Glutamatergic neuron (in vitro differentiated cells): ENCODE results near the gene FAM163B. TPM values are rescaled to one million over a fixed set of nuclear protein-coding genes. Genes with fewer than 3 reads are reported as not detected.

Source experiments
- DNase-seq: peaks from one replicate; pipeline ENCODE4 v3.0.0; 2022
- H3K27ac Mint-ChIP-seq: one replicate; pipeline ENCODE4 v1.8.0; 2020; ENCODE audit warnings: mild to moderate bottlenecking, mixed read lengths, inconsistent platforms; ENCODE audit not compliant: unreplicated experiment
- H3K27me3 Mint-ChIP-seq: one replicate; pipeline ENCODE4 v1.8.0; 2020; ENCODE audit warnings: mild to moderate bottlenecking, moderate library complexity, mixed read lengths, inconsistent platforms; ENCODE audit not compliant: unreplicated experiment
- H3K36me3 Mint-ChIP-seq: one replicate; pipeline ENCODE4 v1.8.0; 2020; ENCODE audit warnings: mild to moderate bottlenecking, mixed read lengths, inconsistent platforms; ENCODE audit not compliant: unreplicated experiment
- H3K4me1 Mint-ChIP-seq: one replicate; pipeline ENCODE4 v1.8.0; 2020; ENCODE audit warnings: mild to moderate bottlenecking, low read depth, mixed read lengths, inconsistent platforms; ENCODE audit not compliant: unreplicated experiment
- H3K4me3 Mint-ChIP-seq: one replicate; pipeline ENCODE4 v1.8.0; 2020; ENCODE audit warnings: mild to moderate bottlenecking, mixed read lengths, inconsistent platforms; ENCODE audit not compliant: unreplicated experiment
- H3K9me3 Mint-ChIP-seq: one replicate; pipeline ENCODE4 v1.8.0; 2020; ENCODE audit warnings: mild to moderate bottlenecking, moderate library complexity, mixed read lengths, inconsistent platforms; ENCODE audit not compliant: unreplicated experiment
- total RNA-seq: library from RNA; stranded (reverse); fragmentation: NEBNext Ultra II Directional; extraction: Animal tissue kit (Norgen Biotek cat#: 25700); gene quantifications from one replicate; pipeline ENCODE4 v1.2.1, GENCODE V29; 2021; ENCODE audit not compliant: unreplicated experiment
- TF ChIP-seq, protein P1 (sequence below): fragments of 200-600 bp; sonication (generic); IDR thresholded peaks from one replicate; pipeline ENCODE4 v1.5.0; 2021; ENCODE audit not compliant: partially characterized antibody, unreplicated experiment

FAM163B gene
- total RNA-seq, 1 donor from 2014 or later, result 0.51 TPM

DNA sequence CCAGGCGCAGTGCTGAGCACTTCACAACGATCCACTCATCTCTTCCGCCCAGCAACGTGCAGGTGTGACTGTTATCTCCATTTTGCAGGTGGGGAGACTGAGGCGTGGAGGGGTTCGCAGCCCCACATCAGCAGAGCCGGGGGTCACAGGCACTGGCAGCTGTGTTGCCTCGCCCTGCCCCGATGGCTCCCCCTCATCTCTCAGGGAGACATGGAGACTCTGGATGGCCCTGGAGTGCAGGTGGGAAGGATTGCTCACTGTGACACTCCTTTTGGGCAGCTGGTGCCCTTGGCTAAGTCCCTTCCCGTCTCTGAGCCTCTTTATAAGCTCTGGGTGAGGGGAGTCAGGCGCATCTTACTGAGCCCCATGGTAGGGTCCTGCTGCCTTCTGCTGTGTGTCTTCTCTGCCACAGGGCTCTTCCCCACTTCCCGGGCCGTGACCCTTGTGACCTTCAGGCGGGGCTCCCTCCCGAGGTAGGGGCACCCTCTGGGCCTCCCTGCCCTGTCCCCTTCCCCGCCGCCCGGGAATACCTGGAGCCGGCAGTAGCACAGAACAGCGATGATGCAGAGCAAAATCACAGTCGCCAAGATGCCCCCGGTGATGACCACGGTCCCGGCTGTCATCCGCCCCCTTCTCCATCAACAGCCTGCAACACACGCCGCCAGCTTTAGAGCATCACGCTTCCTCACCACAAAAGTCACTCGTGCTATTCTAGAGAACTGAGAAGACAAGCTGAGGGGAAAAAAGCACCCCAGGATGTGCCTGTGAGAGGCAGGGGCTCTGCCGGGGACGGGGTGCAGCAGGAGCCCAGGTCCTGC, 29.4 kb downstream of the FAM163B start:
- H3K36me3 Mint-ChIP-seq, result no peaks in the 10 kb centered on the region
- no peak for DNase-seq
- peaks cover 27% of the 10 kb centered on the region for H3K4me1 Mint-ChIP-seq
- H3K9me3 Mint-ChIP-seq, result peaks cover 4% of the 10 kb centered on the region
- TF ChIP-seq, protein P1, sequence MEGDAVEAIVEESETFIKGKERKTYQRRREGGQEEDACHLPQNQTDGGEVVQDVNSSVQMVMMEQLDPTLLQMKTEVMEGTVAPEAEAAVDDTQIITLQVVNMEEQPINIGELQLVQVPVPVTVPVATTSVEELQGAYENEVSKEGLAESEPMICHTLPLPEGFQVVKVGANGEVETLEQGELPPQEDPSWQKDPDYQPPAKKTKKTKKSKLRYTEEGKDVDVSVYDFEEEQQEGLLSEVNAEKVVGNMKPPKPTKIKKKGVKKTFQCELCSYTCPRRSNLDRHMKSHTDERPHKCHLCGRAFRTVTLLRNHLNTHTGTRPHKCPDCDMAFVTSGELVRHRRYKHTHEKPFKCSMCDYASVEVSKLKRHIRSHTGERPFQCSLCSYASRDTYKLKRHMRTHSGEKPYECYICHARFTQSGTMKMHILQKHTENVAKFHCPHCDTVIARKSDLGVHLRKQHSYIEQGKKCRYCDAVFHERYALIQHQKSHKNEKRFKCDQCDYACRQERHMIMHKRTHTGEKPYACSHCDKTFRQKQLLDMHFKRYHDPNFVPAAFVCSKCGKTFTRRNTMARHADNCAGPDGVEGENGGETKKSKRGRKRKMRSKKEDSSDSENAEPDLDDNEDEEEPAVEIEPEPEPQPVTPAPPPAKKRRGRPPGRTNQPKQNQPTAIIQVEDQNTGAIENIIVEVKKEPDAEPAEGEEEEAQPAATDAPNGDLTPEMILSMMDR, result no peak
- H3K4me3 Mint-ChIP-seq, result no peak overlapping the region
- peaks cover 11% of the 10 kb centered on the region for H3K27me3 Mint-ChIP-seq
- no peak overlapping the region for H3K27ac Mint-ChIP-seq

DNA sequence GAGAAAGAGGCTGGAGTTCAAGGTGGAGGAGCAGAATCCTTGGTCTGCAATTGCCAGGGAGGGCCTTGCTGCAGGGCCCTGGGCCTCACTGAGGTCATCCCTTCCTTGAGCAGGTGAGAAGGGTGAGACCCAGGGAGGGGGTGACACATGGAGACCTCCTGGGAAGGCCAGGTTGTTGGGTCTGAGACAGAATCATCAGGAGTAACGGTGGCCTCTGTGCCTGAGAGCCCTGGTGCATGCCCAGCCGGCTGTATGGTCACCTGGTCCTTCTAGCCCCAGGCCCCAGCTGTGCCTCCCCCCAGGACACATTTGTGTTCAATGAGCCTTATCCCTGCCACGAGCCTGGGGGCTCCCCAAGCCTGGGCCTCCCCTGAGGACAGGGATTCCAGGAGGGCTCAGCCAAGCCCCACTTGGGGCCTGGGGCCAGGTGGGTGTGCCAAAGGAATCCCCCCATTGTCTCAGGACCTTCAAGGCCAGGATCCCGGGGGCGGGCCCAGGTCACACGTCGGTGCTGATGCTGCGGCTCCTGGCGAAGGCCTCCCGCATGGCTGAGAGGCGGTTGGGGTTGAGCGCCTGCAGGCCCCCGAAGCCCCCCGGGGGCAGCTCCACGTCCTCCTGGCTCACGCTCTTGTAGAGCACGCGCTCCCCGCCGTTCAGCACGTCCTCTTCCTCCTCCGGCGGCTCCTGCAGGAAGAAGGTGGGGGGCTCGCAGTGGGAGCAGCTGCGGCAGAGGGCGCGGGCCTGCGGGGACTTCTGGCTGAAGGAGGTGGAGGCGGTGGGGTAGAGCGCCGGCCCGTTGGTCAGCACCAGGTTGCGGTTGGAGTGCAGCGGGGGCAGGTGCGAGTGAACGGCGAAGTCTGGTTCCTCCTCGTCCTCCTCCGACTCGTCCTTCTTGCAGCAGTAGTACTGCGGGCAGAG, 30.4 kb downstream of the FAM163B start:
- peaks cover 23% of the 10 kb centered on the region for H3K4me1 Mint-ChIP-seq
- no peak overlapping the region for H3K4me3 Mint-ChIP-seq
- H3K27me3 Mint-ChIP-seq, result peaks cover 11% of the 10 kb centered on the region
- TF ChIP-seq, protein P1, result no peak
- no peak overlapping the region for H3K27ac Mint-ChIP-seq
- no peaks in the 10 kb centered on the region for H3K36me3 Mint-ChIP-seq
- peaks cover 4% of the 10 kb centered on the region for H3K9me3 Mint-ChIP-seq
- no peak for DNase-seq

DNA sequence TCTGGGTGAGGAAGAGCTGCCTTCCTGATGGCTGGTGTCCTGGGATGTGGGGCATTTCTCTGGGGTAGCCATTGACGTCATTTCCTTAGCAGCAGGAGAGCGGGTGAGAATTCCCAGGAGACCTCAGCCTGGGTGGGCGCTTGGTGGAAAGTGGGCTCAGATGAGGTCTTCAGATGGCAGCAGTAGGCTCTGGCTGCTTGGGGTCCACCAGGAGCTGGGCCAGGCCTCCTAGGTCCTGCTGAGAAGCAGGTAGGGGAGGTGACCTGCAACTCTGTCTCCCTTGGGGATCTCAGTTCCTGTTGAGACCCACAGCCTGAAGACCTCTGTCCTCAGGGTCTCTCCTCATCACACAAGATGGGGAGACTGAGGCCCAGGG, 31.5 kb downstream of the FAM163B start:
- Mint-ChIP-seq H3K4me3 (no peak overlapping the region), H3K4me1 (peaks cover 23% of the 10 kb centered on the region), H3K36me3 (no peaks in the 10 kb centered on the region), H3K27ac (no peak overlapping the region), H3K9me3 (peaks cover 4% of the 10 kb centered on the region), H3K27me3 (peaks cover 12% of the 10 kb centered on the region)
- no peak for DNase-seq
- TF ChIP-seq, protein P1, result no peak

DNA sequence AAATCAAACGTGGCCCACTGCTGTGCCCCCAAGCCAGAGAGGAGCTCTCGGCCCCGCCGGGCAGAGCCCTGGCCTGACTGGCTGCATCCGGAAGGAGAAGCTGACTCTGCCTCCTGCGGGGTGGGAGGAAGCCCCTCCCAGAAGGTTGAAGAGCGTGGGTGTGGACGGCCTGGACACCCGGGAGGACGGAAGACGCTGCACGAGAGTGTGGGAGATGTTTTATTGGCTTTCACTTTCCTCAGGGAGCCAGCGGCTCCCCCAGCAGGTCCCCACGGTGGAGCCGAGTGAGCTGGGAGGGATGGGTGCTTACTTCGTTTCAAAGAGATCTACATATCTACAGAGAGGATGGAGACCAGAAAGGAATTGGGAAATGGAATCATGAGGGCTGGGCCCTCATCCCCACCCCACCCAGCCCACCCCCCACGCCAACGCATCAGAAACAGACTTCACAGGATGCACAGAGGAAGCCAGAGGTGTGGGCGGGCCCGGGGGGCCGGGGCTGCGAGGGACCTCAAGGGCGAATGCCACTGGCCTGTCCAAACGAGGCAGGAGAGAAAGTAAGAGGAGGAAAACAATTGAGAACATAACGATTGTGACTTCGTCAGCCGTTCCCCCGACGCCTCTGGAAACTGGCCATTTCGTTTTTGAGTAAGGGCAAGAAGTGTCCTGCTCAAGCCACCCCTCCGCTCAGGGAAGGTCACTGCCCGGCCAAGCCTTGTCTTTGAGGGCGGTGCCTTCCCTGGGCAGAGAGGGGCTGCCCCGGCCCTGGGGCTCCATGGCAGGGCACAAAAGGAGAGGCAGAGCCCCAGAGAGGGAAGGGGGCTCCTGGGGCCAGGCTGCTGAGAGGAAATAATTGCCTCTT, 32.1 kb downstream of the FAM163B start:
- Mint-ChIP-seq H3K9me3 (peaks cover 4% of the 10 kb centered on the region), H3K27ac (no peak overlapping the region), H3K27me3 (peaks cover 12% of the 10 kb centered on the region), H3K4me1 (peaks cover 20% of the 10 kb centered on the region), H3K4me3 (no peak overlapping the region), H3K36me3 (no peaks in the 10 kb centered on the region)
- TF ChIP-seq, protein P1, result no peak
- DNase-seq, result no peak
